NCI-H1048 (cell line): ENCODE data around the gene DIP2C.
"Not testable (repeated sequence)": the region's sequence is repeated elsewhere in the genome, so short reads cannot be mapped to it uniquely, and the experiment has no call there.

Experiments
- DNase-seq: peaks from one replicate; lab custom pipeline; 2025; lab: John Stamatoyannopoulos, UW

DIP2C gene

DNA sequence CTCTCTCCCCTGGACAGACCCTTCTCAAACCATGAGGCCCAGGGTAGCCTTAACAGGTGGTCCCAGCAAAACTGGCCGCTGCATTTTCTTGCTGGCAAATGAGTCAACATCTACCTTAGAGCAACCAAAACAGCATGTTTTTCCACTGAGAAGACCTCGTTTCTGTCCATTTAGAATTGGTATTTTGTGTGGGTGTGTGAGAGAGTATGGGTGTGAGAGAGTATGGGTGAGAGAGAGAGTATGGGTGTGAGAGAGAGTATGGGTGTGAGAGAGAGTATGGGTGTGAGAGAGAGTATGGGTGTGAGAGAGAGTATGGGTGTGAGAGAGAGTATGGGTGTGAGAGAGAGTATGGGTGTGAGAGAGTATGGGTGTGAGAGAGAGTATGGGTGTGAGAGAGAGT, 157.1 kb downstream of the DIP2C start:
- not testable (repeated sequence) for DNase-seq

- no peak for DNase-seq
Observed at GRCh38 chr10:531541-531940, 157.9 kb downstream of the DIP2C start.

GRCh38 chr10:530717-531116, 158.8 kb downstream of the DIP2C start:
- DNase-seq = no peak

GRCh38 chr10:529468-530230, 159.8 kb downstream of the DIP2C start:
- DNase-seq = no peak

GRCh38 chr10:528173-529165, 161.0 kb downstream of the DIP2C start:
- no peak for DNase-seq

- DNase-seq = no peak
Observed at GRCh38 chr10:527416-527815, 162.1 kb downstream of the DIP2C start.

- DNase-seq = no peak
Observed at GRCh38 chr10:526651-527312, 162.7 kb downstream of the DIP2C start.

DNA sequence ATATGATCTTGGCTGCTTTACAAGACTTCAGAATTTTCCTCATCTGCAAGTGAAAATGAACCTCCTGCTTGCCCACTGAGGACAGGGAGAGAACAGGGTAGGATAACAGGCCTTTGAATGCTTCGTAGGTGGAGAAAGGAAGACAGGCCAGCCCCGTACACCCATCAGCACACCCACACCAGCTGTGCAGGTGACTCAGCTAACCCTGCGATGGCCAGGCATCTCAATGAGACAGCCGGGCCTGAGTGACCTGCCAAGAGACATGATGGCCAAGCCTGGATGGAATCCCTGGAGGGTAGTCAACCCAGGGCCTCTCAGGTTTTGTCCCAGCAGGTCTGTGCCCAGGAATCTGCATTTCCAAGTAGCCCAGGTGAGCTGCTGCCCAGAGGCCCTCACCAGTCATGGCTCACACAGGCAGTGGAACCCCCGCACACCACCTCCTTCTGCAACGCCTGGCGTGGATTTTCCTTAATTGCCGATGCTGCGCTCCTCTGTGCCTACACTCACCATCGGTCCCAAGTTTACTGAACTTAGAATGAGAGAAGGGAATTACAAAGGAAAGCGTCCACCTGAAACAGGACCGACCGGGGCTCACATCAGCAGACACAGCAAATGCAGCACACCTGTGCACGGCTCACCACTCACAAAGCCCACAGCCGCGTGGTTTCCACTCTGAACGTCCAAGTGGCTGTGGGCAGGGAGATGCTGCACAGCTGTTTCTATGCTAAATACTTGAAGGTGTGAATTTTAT, 163.7 kb downstream of the DIP2C start:
- no peak for DNase-seq

DNA sequence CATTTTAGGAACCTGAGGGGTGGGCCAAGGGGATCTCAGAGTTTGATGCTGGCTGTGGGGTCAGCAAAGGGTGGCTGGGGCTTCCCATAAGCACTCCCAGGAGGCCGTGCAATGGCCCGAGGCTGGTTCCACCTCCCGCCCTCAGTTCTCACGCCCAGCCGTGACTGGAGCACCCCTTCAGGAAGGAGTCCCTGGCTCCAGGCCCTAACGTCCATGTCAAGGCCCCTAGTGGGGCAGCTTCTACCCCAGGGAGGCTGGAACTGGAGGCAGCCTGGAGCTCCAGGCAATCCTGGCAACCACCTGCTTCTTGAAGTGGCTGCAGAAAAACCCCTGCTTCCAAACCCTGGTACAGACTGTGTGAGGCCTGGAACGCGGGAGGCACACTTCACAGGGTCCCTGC, 165.5 kb downstream of the DIP2C start:
- no peak for DNase-seq

DNA sequence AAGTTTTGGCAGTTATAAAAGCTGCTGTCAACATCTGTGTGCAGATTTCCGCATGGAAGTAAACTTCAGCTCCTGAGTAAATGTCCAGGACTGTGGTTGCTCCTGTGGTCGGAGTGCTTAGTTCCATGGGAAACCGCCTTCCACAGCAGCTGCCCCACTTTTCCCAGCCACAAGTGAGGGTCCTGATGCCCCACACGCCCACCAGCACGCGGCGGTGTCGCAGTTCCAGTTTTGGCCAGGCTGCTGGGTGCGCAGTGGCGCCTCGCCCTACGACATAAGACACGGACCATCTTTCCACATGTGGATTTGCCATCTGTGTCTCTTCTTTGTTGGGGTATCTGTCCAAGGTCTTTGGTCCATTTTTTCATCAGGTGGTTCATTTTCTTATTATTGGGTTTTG, 167.1 kb downstream of the DIP2C start:
- DNase-seq = no peak

DNA sequence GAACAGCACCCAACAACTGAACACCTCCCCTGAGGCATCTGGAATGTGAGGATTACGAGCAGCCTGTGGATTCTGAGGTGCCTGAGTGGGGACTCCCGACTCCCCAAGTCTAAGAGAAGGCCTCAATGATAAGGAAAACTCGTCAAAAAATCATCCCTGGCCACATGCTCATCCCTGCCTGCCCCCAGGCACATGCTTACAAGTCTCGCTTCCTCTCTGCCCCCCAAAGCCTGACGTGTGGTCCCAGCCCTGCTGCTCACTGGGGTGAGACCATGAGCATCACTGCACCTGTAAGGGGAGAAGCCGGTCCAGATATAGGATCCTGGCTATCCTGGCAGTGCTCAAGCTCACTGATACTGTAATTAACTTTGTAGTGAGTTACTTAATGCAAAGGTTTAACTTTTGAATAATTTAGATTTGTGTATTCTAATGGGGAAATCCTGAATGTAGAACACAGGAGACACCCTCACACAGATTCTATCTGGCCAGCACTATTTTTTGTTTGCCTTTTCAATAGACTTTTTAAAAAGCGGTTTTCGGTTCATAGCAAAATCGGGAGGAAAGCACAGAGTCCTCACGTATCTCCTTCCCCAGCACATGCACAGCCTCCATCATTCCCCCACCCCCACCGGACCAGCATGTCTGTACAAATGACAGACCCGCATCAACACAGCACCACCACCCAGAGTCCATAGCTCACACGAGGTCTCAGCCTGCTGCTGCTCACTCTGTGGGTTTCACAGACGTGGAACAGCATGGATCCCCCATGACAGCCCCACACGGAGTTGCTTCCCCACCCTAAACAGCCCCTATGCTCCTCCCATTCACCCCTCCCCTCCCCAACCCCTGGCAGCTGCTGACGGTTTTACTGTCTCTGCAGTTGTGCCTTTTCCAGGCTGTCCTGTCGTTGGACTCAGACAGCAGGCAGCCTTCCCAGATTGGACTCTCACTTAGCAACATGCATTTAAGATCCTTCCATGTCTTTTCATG, 167.9 kb downstream of the DIP2C start:
- no peak for DNase-seq

DNA sequence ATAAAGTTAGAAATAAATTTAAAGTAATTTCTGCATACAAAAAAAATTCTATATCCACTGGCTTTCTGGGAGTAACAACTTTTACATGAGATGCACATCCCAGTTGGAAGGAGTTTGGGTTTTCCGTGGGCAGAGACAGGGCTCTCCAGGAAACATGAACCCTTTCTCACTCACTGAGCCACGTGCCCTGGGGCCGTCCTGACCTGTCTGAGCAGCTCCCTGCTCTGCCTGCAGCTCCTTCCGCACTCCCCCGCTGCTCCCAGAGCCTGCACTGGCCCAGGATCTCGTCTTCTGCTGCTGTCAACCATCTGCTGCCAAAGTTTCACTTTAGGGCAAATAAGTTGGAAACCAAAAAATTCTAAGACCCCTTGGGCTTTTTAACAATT, 169.1 kb downstream of the DIP2C start:
- no peak for DNase-seq

DNA sequence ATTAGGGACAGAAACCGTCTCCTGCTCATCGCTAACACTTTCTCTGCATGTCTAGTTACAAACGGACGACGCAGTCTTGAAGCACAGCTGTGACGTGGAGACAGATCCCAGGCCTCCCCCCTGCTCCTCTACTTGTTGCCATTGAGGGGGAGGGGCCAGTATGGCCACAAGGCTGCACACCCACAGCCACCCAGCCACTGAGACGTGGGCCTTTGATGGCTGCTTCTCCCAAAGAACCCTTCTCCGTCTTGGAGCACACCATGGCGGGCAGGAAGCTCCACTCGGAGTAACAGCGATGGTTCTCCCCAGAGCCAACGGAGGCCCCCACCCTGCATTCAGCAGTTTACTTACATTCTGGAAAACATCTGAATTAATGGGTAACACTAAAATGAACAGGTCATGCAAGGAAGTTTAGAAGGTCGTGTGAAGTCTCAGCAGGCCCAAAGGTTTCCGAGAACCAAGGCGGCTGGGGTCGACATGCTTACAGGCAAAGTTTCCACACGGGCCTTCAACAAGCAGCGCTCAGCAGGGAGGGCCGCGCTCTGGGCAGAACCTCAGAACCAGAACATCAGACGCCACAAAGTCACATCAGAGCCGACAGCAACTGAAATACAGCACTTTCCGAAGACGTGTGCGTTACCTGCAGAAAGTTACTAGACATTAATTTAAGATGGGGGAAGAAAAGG, 169.6 kb downstream of the DIP2C start:
- DNase-seq = no peak

DNA sequence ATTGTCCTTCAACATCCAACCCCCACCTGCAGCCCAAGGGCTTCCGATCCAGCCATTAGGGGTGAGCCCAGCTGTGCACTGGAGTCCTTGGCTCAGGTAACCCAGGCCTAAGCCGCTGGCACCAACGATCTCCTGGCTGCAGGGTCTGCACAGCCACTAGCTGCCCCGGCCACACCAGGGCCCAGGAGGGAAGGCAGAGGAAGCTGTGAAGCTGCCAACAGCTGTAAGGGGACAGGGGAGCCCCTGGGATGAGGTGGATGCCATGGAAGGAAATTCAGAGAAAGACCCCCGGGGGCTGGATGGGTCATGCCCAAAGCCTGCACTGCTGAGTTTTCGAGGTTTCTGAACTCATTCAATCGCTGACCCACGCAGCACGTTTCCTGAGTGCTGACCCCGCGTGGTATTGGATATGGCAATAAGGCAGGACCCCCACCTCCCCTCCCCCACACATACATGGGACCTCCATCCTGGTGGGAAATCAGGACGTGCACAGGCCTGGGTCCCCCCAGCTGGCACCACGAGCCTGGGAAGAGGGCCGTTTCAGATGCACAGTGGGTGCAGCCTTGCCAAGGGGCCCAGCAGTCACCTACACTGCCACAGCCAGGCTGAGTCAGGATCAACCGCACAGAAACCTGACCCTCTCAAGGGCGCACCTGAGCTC, 170.3 kb downstream of the DIP2C start:
- DNase-seq = no peak

DNA sequence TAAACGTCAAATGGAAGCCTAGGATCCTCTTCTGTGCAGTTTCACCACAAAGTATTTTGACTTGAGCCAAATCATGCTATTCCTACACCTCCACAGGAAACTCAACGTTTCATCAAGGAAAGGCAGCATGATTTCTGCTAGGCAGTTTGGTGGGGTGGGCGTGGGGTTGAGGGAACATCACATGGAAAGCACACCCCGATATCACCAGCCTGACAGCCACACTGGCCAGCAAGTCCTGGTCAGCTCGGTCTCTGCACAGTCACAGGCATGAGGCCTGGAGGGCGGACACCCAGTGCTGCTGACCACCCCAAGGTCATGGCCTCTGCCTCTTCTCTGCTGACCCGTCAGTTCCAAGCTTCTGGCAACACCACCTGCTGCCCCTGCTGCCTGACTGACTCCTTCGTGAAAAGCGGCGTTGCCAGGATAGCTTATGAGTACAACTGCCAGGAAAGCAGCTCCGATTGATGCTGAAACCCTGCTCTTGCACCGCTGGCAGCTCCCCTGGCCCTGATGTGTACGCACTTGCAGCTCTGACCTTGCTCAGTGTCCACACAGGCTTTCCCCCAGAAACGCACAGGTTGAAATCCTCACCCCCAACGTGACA, 171.5 kb downstream of the DIP2C start:
- no peak for DNase-seq

DNA sequence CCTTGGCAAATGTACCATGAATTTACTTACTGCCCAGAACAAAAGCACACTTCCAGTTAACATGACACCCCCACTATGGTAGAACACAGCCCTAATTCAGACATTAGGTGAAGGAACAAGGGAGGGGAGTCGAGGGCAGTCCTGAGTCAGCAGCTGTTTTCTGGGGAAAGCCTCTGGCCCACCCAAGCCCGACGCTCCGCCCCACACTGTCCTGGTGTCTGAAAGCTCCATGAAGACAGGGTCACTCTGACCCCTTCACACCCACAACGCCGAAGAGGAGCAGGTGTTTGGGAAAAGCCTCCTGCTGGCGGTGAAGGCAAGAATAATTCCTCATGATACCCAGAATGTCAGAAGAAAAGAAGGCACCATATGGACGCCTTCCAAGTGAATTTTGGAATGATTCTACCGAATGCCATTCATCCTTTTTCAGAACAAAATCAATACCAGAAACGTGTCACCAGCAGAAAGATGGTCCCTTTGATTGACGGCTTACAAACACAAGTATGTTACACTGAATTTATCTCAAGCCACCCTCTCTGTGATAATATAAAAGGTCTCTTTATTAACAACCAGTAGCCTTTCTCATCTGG, 172.1 kb downstream of the DIP2C start:
- DNase-seq = no peak

GRCh38 chr10:516764-517163, 172.7 kb downstream of the DIP2C start:
- DNase-seq = no peak

GRCh38 chr10:515674-516073, 173.8 kb downstream of the DIP2C start:
- DNase-seq = no peak
